ENCODE data around the gene ANKIB1.
"Not testable (repeated sequence)": the region's sequence is repeated elsewhere in the genome, so short reads cannot be mapped to it uniquely, and the experiment has no call there.

ANKIB1 gene

DNA sequence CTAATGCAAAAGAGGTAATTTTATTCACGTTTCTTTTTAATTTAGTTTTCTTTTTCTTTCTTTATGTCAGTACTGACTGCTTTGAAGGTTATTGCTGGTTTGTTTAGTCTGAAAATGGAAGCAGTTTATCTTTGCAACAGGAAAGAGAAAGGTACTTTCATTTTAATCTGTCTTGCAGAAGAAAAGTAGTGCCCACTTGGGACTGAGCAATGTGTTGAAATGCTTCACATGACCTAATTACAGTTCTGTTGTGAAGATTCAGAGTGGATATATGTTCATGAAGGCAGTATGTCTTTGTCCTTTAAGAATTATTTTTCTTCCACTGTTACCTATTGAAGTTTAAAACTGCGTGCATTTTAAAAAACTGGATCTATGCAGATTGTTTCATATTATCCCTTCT is 80.1 kb downstream of the ANKIB1 start:
- DNase-seq (ENCODE audit: low spot score) (no peak), FAIRE-seq (no peak)

DNA sequence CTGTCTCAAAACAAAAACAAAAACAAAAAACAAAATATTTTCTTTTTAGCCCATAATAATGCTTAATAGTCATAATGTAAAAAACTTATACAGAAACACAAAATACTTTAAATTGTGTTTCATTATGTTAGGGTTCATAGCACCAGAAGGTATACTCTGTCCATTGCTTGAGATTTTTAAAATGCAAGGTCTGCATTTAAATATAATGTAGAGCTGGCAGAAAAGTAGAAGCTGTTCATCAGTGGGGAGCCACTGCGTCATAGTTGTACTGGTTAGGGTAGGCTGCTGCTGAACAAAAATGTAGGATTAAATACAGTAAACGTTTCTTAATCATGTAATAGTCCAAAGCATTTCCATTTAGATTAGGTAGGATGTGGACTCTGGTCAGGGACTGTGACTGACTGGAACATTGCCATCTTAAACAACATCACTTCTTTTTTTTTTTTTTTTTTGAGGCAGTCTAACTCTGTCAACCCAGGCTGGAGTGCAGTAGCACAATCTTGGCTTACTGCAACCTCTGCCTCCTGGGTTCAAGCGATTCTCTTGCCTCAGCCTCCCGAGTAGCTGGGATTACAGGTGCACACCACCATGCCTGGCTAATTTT is 85.2 kb downstream of the ANKIB1 start:
- DNase-seq (ENCODE audit: low spot score) (no peak), FAIRE-seq (no peak)

- FAIRE-seq = no peak
Observed at GRCh38 chr7:92331508-92331907, 85.7 kb downstream of the ANKIB1 start.

GRCh38 chr7:92332782-92333181 is 87.0 kb downstream of the ANKIB1 start:
- no peak for FAIRE-seq

More at GRCh38 chr7:92331508-92331907, 85.7 kb downstream of the ANKIB1 start:
- DNase-seq (ENCODE audit: low spot score) = no peak

DNA sequence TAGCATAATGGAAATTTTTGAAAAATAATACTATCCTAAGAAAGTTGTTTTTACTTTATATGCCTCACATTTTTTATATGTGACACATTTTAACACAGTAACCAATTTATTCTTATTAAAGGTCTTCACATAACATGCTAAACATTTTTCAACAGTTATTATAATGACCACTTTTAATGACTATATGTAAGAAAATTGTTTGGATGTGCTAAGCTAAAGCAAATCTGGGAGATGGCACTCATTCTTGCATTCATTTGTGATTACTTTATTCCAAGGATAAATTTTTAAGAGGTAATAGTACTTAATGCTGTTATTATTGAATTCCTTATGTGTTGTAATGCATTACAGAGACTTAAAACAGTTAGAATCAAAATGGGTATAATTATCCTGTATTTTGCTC is 88.1 kb downstream of the ANKIB1 start:
- FAIRE-seq (peak; percentile 60), DNase-seq (ENCODE audit: low spot score) (no peak)

More at GRCh38 chr7:92332782-92333181, 87.0 kb downstream of the ANKIB1 start:
- no peak for DNase-seq (ENCODE audit: low spot score)

DNA sequence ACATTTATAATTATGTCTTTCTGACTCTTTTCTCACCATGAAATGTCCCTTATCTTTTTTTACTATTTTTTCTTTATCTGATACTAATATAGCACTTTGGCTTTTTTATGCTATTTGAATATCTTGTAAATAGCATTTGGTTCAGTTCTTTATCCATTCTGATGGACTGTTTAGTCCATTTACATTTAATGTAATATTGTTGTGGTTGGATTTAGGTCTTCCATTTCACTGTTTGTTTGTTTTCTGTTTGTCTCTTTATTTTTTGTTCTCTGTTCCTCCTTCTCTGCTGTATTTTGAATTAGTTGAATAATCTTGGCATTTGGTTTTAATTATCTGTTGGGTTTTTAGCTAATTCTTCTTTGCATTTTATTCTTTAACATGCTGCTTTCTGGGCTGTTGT is 89.8 kb downstream of the ANKIB1 start:
- peak; percentile 16 for FAIRE-seq

GRCh38 chr7:92336662-92337340 is 91.0 kb downstream of the ANKIB1 start:
- no peak for DNase-seq (ENCODE audit: low spot score)
- peak; percentile 4 for FAIRE-seq

More for the DNA sequence above, 89.8 kb downstream of the ANKIB1 start:
- DNase-seq (ENCODE audit: low spot score) = no peak

GRCh38 chr7:92340016-92340415 is 94.2 kb downstream of the ANKIB1 start:
- FAIRE-seq = no peak
- no peak for DNase-seq (ENCODE audit: low spot score)

DNA sequence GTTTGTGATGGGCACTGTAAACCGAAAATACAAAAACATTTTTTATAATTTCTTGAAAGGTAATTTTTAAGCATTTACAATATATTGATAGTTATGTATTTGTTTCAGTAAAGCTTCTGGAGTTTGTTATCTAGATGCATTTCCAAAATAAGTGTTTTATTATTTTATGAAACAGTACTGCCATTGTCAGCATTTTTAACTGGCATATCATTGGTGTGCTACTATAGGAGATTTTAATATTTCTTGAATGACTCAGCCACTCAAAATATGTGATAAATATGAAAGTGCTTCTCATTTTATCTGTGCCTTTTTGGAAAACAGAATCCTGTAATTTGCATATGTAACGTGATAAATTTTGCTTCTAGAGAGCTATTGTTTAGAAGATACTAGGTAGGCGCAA is 97.9 kb downstream of the ANKIB1 start:
- DNase-seq (ENCODE audit: low spot score) = no peak
- no peak for FAIRE-seq

- DNase-seq (ENCODE audit: low spot score) = no peak
- peak; percentile 38 for FAIRE-seq
Observed at GRCh38 chr7:92352009-92352408, 106.2 kb downstream of the ANKIB1 start.

DNA sequence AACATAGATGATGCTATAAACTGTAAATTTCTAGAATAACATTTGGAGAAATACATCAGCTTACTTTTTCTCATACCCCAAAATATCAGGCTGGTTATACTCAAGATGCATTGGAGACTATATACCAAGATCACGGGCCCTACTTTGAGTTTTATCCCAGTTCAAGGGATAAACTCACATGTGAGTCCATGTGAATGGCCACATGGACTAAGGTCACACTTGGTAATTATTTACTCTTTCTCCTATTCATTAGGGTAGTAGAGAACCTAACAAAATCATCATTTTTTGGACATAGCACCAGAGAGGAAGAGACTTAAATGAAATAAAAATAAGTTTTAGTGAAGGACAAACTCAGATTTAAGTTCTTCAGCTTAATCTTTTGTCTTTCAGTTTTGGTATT is 108.4 kb downstream of the ANKIB1 start:
- no peak for FAIRE-seq
- no peak for DNase-seq (ENCODE audit: low spot score)

DNA sequence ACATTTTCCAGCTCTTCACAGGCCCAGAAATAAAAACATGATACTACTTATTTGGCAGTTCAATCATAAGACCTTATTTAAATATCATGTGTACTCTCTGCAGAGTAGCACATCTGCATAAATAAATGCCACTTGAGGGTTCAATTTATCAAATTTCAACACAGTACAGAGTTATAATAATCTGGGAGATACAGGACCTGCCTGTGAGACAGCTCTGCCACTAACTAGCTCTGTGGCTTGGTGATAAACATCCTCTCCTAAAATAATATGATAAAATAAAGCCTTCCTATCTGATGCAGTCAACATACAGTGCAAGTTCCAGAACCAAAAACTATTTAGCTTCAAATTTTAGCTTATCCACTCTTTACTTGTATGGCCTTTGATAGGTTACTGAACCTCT is 110.6 kb downstream of the ANKIB1 start:
- FAIRE-seq (no peak), DNase-seq (ENCODE audit: low spot score) (no peak)

- DNase-seq (ENCODE audit: low spot score) (no peak), FAIRE-seq (no peak)
Observed at GRCh38 chr7:92357260-92357659, 111.5 kb downstream of the ANKIB1 start.

DNA sequence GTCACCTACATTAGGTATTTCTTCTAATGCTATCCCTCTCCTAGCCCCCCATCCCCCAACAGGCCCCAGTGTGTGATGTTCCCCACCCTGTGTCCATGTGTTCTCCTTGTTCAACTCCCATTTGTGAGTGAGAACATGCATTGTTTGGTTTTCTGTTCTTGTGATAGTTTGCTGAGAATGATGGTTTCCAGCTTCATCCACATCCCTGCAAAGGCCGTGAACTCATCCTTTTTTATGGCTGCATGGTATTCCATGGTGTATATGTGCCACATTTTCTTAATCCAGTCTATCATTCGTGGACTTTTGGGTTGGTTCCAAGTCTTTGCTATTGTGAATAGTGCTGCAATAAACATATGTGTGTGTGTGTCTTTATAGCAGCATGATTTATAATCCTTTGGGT is 113.4 kb downstream of the ANKIB1 start:
- FAIRE-seq; DNase-seq (ENCODE audit: low spot score): not testable (repeated sequence)

- FAIRE-seq (no peak), DNase-seq (ENCODE audit: low spot score) (no peak)
Observed at GRCh38 chr7:92359801-92360200, 114.0 kb downstream of the ANKIB1 start.

- FAIRE-seq (no peak), DNase-seq (ENCODE audit: low spot score) (no peak)
Observed at GRCh38 chr7:92360387-92360786, 114.6 kb downstream of the ANKIB1 start.

DNA sequence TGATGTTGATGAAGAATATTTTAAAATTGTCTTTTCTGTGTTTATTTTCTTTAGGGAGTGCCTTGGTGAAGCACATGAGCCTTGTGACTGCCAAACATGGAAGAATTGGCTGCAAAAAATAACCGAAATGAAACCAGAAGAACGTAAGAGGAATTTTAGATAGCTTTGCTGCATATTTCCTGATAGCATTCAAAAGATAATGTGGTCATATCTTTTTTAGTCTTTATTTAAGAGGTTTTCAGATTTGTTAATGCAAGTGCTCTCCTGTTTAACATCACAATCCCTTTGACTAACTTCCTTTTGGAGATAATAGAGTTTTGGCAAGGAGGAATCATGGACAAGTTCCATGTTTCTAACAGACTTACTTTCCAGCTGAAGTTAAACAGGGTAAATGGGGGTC is 116.4 kb downstream of the ANKIB1 start:
- DNase-seq (ENCODE audit: low spot score) (no peak), FAIRE-seq (no peak)

GRCh38 chr7:92366730-92367129 is 121.0 kb downstream of the ANKIB1 start:
- FAIRE-seq = no peak
- DNase-seq (ENCODE audit: low spot score) = no peak

GRCh38 chr7:92368741-92369140 is 123.0 kb downstream of the ANKIB1 start:
- FAIRE-seq = no peak
- DNase-seq (ENCODE audit: low spot score) = no peak

DNA sequence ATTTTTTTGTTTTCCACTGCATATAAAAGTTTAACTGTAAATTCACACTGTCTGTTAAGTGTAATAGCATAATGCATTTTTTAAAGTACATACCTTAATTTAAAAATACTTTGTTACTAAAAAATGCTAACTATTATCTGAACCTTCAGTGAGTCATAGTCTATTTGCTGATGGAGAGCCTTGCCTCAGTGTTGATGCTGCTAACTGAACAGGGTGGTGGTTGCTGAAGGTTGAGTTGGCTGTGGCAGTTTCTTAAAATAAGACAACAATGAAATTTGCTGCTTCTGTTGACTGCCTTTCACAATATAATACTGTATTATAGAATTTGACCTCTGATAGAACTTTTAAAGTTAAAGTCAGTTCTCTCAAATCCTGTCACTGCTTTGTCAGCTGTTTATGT is 129.2 kb downstream of the ANKIB1 start:
- no peak for FAIRE-seq

GRCh38 chr7:92391071-92391470 is 145.3 kb downstream of the ANKIB1 start:
- DNase-seq (ENCODE audit: low spot score) (no peak), FAIRE-seq (no peak)

More for the DNA sequence above, 129.2 kb downstream of the ANKIB1 start:
- DNase-seq (ENCODE audit: low spot score) = no peak

DNA sequence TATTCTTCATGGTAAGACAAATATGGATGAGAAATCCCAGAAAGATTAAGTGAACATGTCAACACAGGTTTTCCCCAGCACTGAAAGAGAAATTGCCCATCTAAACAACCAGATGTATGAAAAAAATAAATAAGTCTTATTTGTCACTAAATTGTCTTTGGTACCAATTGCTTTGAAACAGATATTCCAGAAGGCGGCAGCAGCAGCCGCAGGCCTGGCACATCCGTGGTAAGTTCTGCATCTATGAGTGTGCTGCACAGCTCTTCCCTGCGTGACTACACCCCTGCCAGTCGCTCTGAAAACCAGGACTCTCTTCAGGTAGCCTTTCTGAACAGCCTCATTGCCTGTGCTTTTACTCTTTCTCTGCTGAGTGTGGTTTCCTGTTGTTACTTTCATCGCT is 151.8 kb downstream of the ANKIB1 start:
- FAIRE-seq = no peak
- no peak for DNase-seq (ENCODE audit: low spot score)

- FAIRE-seq = no peak
Observed at GRCh38 chr7:92400013-92400412, 154.2 kb downstream of the ANKIB1 start.

More at GRCh38 chr7:92400013-92400412, 154.2 kb downstream of the ANKIB1 start:
- DNase-seq (ENCODE audit: low spot score) = no peak

All from RCC 7860 (cell line).